Transverse colon (tissue), 4 donors: ENCODE results near the gene ANP32E. TPM values are rescaled to one million over a fixed set of nuclear protein-coding genes. Genes with fewer than 3 reads are reported as not detected.
"Not testable (repeated sequence)": the region's sequence is repeated elsewhere in the genome, so short reads cannot be mapped to it uniquely, and the experiment has no call there.

ENCODE experiments used
- DNase-seq: peaks from one replicate; pipeline ENCODE4 v3.0.0-alpha.2; 2019
- H3K27ac ChIP-seq, 4 donors: fragments of 200-600 bp; sonication (generic); 2 replicates each; pipeline ENCODE4 v1.5.1; 2016 to 2018; ENCODE audit warnings: inconsistent platforms in 4 of 4
- H3K27me3 ChIP-seq: fragments of 200-600 bp; sonication (generic); 2 replicates; pipeline ENCODE4 v1.5.1; 2017; ENCODE audit warnings: inconsistent platforms
- H3K36me3 ChIP-seq, 4 donors: fragments of 200-600 bp; sonication (generic); 2 replicates each; pipeline ENCODE4 v1.5.1; 2017 to 2019; ENCODE audit warnings: inconsistent platforms in 4 of 4
- H3K4me1 ChIP-seq, 4 donors: fragments of 200-600 bp; sonication (generic); 2 replicates each; pipeline ENCODE4 v1.5.1; 2017 to 2020; ENCODE audit warnings: inconsistent platforms in 4 of 4
- H3K4me3 ChIP-seq, 4 donors: fragments of 200-600 bp; sonication (generic); 1 replicate in 1 of 4; 2 replicates in 3 of 4; pipeline versions ENCODE4 v1.5.1 to v1.6.1; 2017 to 2019; ENCODE audit warnings: inconsistent platforms in 4 of 4
- H3K9me3 ChIP-seq, 2 donors: fragments of 200-600 bp; sonication (generic); 2 replicates each; pipeline ENCODE4 v1.5.1; 2017 to 2019; ENCODE audit warnings: inconsistent platforms in 2 of 2
- EP300 ChIP-seq: sonication (generic); formaldehyde crosslinking; IDR thresholded peaks from one replicate; pipeline ENCODE4 v1.6.1; 2017; ENCODE audit warnings: antibody characterized with exemption, low read depth
- POLR2A ChIP-seq: fragments of 450-650 bp; IDR thresholded peaks from one replicate; pipeline ENCODE4 v1.6.1; 2016; ENCODE audit warnings: antibody characterized with exemption, mild to moderate bottlenecking, moderate library complexity
- POLR2AphosphoS5 ChIP-seq, 3 donors: sonication (generic); formaldehyde crosslinking; IDR thresholded peaks; one replicate each; pipeline ENCODE4 v1.6.1; 2016; ENCODE audit warnings: antibody characterized with exemption in 3 of 3
- WGBS, 2 donors: methylation state at CpG; one replicate each; pipeline ENCODE4 v1.1.5; 2018; ENCODE audit warnings: low coverage in 1 of 2; 5-methylcytosine and 5-hydroxymethylcytosine counted together
- in situ Hi-C, 4 donors: fragments of 200-750 bp; cut with MboI; loops; one replicate each; pipeline versions ENCODE4 v1.15.0 to v1.15.1; 2017; ENCODE audit warnings: low sequenced_read_pairs in 3 of 4, low pct_ligation_motif_present in 1 of 4, low pct_unique_long_range_greater_than_20kb in 1 of 4
- intact Hi-C: fragments of 100-400 bp; cut with DNase I; formaldehyde crosslinking; loops from one replicate; pipeline ENCODE4 v1.15.1; 2023; ENCODE audit warnings: low total_unique reads
- total RNA-seq, 4 donors: library from RNA; depleted of rRNA; stranded (reverse); fragments of >200 nt; gene quantifications; one replicate each; pipeline ENCODE4 v1.1.0, GENCODE V29; 2016
- TF ChIP-seq, protein P1 (sequence below), 5 experiments: fragments of 200-600 bp in 3 of 5; fragments of 450-650 bp in 2 of 5; sonication (generic) in 3 of 5; IDR thresholded peaks; 1 replicate in 2 of 5; 2 replicates in 3 of 5; pipeline ENCODE4 v1.5.1; 2016 to 2017; ENCODE audit warnings: antibody characterized with exemption in 5 of 5, inconsistent platforms in 3 of 5, mild to moderate bottlenecking in 2 of 5, moderate library complexity in 1 of 5

The ANP32E gene
- total RNA-seq, 4 donors from 2014 or later, result 6.6 to 20.8 (median 10.8) TPM

DNA sequence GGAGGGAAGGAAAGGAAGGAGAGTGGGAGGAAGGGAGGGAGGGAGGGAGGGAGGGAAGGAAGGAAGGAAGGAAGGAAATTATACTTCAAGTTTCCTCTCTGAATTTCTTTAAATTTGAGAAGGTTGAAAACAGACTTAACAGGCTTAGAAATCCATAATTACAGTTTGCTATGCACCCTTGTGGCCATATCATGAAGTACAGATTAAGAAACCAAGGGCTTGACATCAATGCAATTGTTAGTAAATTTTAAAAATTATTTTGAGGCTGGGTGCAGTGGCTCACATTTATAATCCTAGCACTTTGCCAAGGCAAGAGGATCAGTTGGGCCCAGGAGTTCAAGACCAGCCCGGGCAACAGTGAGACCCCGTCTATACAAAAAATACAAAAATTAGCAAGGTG, 14.4 kb downstream of the ANP32E start:
- Histone ChIP-seq H3K4me1 (no peaks in the 10 kb centered on the region), H3K9me3 (no peaks in the 10 kb centered on the region), H3K36me3 (peaks cover 0 to 17% (median 7%) of the 10 kb centered on the region in 4 donors), H3K27me3 (no peaks in the 10 kb centered on the region), H3K4me3 (no peak overlapping the region), H3K27ac (no peak overlapping the region)
- in situ Hi-C loops (no loop called here), intact Hi-C loops (no loop called here)
- TF ChIP-seq, protein P1, sequence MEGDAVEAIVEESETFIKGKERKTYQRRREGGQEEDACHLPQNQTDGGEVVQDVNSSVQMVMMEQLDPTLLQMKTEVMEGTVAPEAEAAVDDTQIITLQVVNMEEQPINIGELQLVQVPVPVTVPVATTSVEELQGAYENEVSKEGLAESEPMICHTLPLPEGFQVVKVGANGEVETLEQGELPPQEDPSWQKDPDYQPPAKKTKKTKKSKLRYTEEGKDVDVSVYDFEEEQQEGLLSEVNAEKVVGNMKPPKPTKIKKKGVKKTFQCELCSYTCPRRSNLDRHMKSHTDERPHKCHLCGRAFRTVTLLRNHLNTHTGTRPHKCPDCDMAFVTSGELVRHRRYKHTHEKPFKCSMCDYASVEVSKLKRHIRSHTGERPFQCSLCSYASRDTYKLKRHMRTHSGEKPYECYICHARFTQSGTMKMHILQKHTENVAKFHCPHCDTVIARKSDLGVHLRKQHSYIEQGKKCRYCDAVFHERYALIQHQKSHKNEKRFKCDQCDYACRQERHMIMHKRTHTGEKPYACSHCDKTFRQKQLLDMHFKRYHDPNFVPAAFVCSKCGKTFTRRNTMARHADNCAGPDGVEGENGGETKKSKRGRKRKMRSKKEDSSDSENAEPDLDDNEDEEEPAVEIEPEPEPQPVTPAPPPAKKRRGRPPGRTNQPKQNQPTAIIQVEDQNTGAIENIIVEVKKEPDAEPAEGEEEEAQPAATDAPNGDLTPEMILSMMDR (IDR thresholded peaks at IDR 0.05), result peak; percentile 29 to 45 (median 36)
- no peak for TF ChIP-seq POLR2A
- 81% methylated on average over 2 of the region's 2 CpGs; no CpG with 5 or more reads in 1 of the 2 donors for WGBS, 2 donors
- no peak for DNase-seq

DNA sequence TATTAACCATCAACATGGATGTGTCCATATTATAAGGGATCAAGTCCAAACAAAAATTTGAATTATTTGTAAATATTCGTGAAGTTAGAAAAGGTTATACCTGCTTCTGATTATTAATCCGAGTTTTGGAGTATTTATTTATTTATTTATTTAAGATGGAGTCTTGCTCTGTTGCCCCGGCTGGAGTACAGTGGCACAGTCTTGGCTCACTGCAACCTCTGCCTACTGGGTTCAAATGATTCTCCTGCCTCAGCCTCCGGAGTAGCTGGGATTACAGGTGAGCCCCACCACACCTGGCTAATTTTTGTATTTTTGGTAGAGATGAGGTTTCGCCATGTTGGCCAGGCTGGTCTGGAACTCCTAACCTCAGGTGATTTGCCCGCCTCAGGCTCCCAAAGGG, 20.1 kb downstream of the ANP32E start:
- H3K9me3 ChIP-seq, H3K4me3 ChIP-seq, in situ Hi-C loops, H3K27ac ChIP-seq, intact Hi-C loops, H3K36me3 ChIP-seq, H3K27me3 ChIP-seq, DNase-seq: not testable (repeated sequence)
- 93 to 98% methylated on average over 5 to 6 of the region's 6 CpGs for WGBS, 2 donors
- H3K4me1 ChIP-seq, result peaks cover 0 to 11% (median 7%) of the 10 kb centered on the region in 4 donors

DNA sequence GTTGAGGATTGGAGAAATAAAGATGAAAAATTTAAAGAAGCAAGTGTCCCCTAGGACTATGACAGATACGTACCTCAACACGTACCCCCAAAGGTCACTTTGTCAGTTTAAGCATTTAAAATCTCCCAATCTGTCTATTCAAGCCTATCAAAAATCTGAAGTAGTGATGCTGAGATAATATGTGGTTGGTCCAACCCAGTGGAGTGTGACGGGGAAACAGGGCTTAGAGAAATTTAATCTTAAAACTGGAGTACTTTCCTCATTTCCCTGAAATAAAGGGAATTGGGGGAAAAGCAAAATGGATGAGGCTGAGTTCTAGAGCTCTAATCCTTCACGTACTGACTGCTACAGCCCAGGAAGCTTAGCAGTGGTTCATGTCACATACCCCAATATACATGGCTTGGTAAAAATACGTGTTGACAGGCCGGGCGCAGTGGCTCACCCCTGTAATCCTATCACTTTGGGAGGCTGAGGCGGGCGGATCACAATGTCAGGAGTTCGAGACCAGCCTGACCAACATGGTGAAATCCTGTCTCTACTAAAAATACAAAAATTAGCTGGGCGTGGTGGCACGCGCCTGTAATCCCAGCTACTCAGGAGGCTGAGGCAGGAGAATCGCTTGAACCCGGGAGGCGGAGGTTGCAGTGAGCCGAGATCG, 21.7 kb downstream of the ANP32E start:
- 74 to 82% methylated on average over 13 to 18 of the region's 18 CpGs for WGBS, 2 donors
- DNase-seq, H3K36me3 ChIP-seq, H3K27me3 ChIP-seq, in situ Hi-C loops, intact Hi-C loops, H3K9me3 ChIP-seq: not testable (repeated sequence)
- Histone ChIP-seq H3K27ac (peak overlapping the region; percentile 58 to 92 (median 86)), H3K4me3 (peak overlapping the region in 3 of 4 donors; percentile 18 to 56 (median 43)), H3K4me1 (peaks cover 0 to 11% (median 7%) of the 10 kb centered on the region in 4 donors)

- DNase-seq, result peak; percentile 95
- H3K27ac ChIP-seq, result peak overlapping the region; percentile 58 to 92 (median 86)
- no peaks in the 10 kb centered on the region for H3K27me3 ChIP-seq
- intact Hi-C loops, result no loop called here
- no peaks in the 10 kb centered on the region for H3K9me3 ChIP-seq
- peak; percentile 43 to 61 (median 55) for TF ChIP-seq POLR2AphosphoS5 (IDR thresholded peaks at IDR 0.05)
- TF ChIP-seq, protein P1 (IDR thresholded peaks at IDR 0.05), result peak in 4 of 5 experiments; percentile 12 to 23 (median 17)
- TF ChIP-seq POLR2A, result peak; percentile 41
- no peak for TF ChIP-seq EP300
- in situ Hi-C loops, result no loop called here
- no peaks in the 10 kb centered on the region for H3K36me3 ChIP-seq
- H3K4me1 ChIP-seq, result peaks cover 0 to 11% (median 7%) of the 10 kb centered on the region in 4 donors
- H3K4me3 ChIP-seq, result peak overlapping the region; percentile 14 to 56 (median 30)
- 4 to 21% methylated on average over 23 to 38 of the region's 38 CpGs for WGBS, 2 donors
Measured at GRCh38 chr1:150213170-150214098, 22.5 kb downstream of the ANP32E start.

DNA sequence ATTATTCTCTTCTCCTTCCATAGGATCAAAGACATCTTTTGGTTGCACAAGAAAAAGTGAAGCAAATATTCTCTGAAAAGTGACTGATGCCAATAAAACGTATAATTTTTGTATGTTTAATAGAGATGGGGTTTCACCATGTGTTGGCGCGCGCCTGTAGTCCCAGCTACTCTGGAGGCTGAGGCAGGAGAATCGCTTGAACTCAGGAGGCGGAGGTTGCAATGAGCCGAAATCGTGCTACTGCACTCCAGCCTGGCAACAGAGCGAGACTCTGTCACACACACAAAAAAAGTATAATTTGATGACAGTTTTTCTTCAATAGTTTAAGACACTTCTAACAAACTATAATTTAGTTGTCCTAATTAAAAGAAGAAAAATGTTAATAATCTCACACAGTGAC, 23.8 kb downstream of the ANP32E start:
- no peak overlapping the region for H3K4me3 ChIP-seq
- TF ChIP-seq EP300, result no peak
- peaks cover 5 to 16% (median 10%) of the 10 kb centered on the region in 4 donors for H3K4me1 ChIP-seq
- no peaks in the 10 kb centered on the region for H3K9me3 ChIP-seq
- DNase-seq, result no peak
- WGBS, 2 donors, result 95 to 97% methylated on average over 9 of the region's 9 CpGs
- H3K27me3 ChIP-seq, result no peaks in the 10 kb centered on the region
- H3K27ac ChIP-seq, result no peak overlapping the region
- no peaks in the 10 kb centered on the region for H3K36me3 ChIP-seq
- intact Hi-C loops, result no loop called here
- in situ Hi-C loops, result no loop called here
